ENCODE measurements around the gene IRF7.

The IRF7 gene

GRCh38 chr11:609341-609811 lies 6.4 kb downstream of the IRF7 start:
- TF ChIP-seq CTCF (IDR thresholded peaks at IDR 0.05; ENCODE audit: insufficient read depth, missing control alignments): no peak
- no peak for FAIRE-seq

GRCh38 chr11:608791-609251 lies 6.9 kb downstream of the IRF7 start:
- FAIRE-seq (no peak), DNase-seq (ENCODE audit: insufficient read length, low spot score) (no peak)
- TF ChIP-seq CTCF (IDR thresholded peaks at IDR 0.05; ENCODE audit: insufficient read depth, missing control alignments): no peak

More at GRCh38 chr11:609341-609811, 6.4 kb downstream of the IRF7 start:
- DNase-seq (ENCODE audit: insufficient read length, low spot score): no peak

- FAIRE-seq (no peak), DNase-seq (ENCODE audit: insufficient read length, low spot score) (no peak)
- TF ChIP-seq CTCF (IDR thresholded peaks at IDR 0.05; ENCODE audit: insufficient read depth, missing control alignments): no peak
These were observed 7.6 kb downstream of the IRF7 start for GRCh38 chr11:607971-608659.

- no peak for TF ChIP-seq CTCF (IDR thresholded peaks at IDR 0.05; ENCODE audit: insufficient read depth, missing control alignments)
- DNase-seq (ENCODE audit: insufficient read length, low spot score): no peak
- no peak for FAIRE-seq
These were observed 8.6 kb downstream of the IRF7 start for GRCh38 chr11:607020-607780.

GRCh38 chr11:606245-606644 lies 9.5 kb downstream of the IRF7 start:
- FAIRE-seq (no peak), DNase-seq (ENCODE audit: insufficient read length, low spot score) (no peak)
- TF ChIP-seq CTCF (IDR thresholded peaks at IDR 0.05; ENCODE audit: insufficient read depth, missing control alignments): no peak

- DNase-seq (ENCODE audit: insufficient read length, low spot score) (no peak), FAIRE-seq (no peak)
- TF ChIP-seq CTCF (IDR thresholded peaks at IDR 0.05; ENCODE audit: insufficient read depth, missing control alignments): no peak
These were observed 10.2 kb downstream of the IRF7 start for GRCh38 chr11:605286-606129.
